Measurements from ENCODE around the gene PTRH1.

- TF ChIP-seq, protein P1, sequence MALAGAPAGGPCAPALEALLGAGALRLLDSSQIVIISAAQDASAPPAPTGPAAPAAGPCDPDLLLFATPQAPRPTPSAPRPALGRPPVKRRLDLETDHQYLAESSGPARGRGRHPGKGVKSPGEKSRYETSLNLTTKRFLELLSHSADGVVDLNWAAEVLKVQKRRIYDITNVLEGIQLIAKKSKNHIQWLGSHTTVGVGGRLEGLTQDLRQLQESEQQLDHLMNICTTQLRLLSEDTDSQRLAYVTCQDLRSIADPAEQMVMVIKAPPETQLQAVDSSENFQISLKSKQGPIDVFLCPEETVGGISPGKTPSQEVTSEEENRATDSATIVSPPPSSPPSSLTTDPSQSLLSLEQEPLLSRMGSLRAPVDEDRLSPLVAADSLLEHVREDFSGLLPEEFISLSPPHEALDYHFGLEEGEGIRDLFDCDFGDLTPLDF (CRISPR knock-in tag; IDR thresholded peaks at IDR 0.05) = no peak
- TF ChIP-seq SP1 (CRISPR knock-in tag; conservative IDR thresholded peaks at IDR 0.05) = no peak
- TF ChIP-seq, protein P2, sequence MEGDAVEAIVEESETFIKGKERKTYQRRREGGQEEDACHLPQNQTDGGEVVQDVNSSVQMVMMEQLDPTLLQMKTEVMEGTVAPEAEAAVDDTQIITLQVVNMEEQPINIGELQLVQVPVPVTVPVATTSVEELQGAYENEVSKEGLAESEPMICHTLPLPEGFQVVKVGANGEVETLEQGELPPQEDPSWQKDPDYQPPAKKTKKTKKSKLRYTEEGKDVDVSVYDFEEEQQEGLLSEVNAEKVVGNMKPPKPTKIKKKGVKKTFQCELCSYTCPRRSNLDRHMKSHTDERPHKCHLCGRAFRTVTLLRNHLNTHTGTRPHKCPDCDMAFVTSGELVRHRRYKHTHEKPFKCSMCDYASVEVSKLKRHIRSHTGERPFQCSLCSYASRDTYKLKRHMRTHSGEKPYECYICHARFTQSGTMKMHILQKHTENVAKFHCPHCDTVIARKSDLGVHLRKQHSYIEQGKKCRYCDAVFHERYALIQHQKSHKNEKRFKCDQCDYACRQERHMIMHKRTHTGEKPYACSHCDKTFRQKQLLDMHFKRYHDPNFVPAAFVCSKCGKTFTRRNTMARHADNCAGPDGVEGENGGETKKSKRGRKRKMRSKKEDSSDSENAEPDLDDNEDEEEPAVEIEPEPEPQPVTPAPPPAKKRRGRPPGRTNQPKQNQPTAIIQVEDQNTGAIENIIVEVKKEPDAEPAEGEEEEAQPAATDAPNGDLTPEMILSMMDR (IDR thresholded peaks at IDR 0.05) = no peak
- no peak for TF ChIP-seq MAX (CRISPR knock-in tag; IDR thresholded peaks at IDR 0.05)
- TF ChIP-seq, protein P3, sequence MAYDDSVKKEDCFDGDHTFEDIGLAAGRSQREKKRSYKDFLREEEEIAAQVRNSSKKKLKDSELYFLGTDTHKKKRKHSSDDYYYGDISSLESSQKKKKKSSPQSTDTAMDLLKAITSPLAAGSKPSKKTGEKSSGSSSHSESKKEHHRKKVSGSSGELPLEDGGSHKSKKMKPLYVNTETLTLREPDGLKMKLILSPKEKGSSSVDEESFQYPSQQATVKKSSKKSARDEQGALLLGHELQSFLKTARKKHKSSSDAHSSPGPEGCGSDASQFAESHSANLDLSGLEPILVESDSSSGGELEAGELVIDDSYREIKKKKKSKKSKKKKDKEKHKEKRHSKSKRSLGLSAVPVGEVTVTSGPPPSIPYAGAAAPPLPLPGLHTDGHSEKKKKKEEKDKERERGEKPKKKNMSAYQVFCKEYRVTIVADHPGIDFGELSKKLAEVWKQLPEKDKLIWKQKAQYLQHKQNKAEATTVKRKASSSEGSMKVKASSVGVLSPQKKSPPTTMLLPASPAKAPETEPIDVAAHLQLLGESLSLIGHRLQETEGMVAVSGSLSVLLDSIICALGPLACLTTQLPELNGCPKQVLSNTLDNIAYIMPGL (CRISPR knock-in tag; IDR thresholded peaks at IDR 0.05) = no peak
- no peak for TF ChIP-seq FOXK1 (CRISPR knock-in tag; IDR thresholded peaks at IDR 0.05)
- TF ChIP-seq PREB (CRISPR knock-in tag; IDR thresholded peaks at IDR 0.05; ENCODE audit: borderline replicate concordance) = no peak
- TF ChIP-seq MLX (CRISPR knock-in tag; IDR thresholded peaks at IDR 0.05) = no peak
- TF ChIP-seq JUN (CRISPR knock-in tag; IDR thresholded peaks at IDR 0.05) = no peak
- no peak for TF ChIP-seq ETV6 (CRISPR knock-in tag; IDR thresholded peaks at IDR 0.05)
- TF ChIP-seq, protein P4, sequence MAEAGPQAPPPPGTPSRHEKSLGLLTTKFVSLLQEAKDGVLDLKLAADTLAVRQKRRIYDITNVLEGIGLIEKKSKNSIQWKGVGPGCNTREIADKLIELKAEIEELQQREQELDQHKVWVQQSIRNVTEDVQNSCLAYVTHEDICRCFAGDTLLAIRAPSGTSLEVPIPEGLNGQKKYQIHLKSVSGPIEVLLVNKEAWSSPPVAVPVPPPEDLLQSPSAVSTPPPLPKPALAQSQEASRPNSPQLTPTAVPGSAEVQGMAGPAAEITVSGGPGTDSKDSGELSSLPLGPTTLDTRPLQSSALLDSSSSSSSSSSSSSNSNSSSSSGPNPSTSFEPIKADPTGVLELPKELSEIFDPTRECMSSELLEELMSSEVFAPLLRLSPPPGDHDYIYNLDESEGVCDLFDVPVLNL (CRISPR knock-in tag; IDR thresholded peaks at IDR 0.05; ENCODE audit: borderline replicate concordance, low read depth) = no peak
- no peak for TF ChIP-seq CREB1 (CRISPR knock-in tag; IDR thresholded peaks at IDR 0.05)
- no peak for TF ChIP-seq TEAD4 (CRISPR knock-in tag; IDR thresholded peaks at IDR 0.05)
These were observed 48.2 kb downstream of the PTRH1 start for GRCh38 chr9:127667127-127667844.

Measured in WTC11 (cell line).